AG04449 (cell line): Measurements from ENCODE around the gene KCNJ6.

Experiments
- CTCF ChIA-PET: fragments of 350-600 bp; formaldehyde crosslinking; extraction: SDS; loops from one replicate; lab custom pipeline; 2021; ENCODE audit warnings: antibody characterized with exemption; lab: Yijun Ruan, JAX
- POLR2A ChIA-PET: fragments of 400-600, 350-600 bp; formaldehyde crosslinking; extraction: SDS; loops from one replicate; lab custom pipeline; 2020; ENCODE audit warnings: antibody characterized with exemption, inconsistent platforms; lab: Yijun Ruan, JAX
- DNase-seq: peaks from one replicate; pipeline ENCODE4 v3.0.0-alpha.2; 2010; ENCODE audit warnings: low read depth, low spot score
- H3K4me3 ChIP-seq: 2 replicates; pipeline ENCODE4 v1.5.1; 2011; ENCODE audit warnings: low read depth, mild to moderate bottlenecking, control low read depth, low read length
- TF ChIP-seq, protein P1 (sequence below): IDR thresholded peaks from one replicate; pipeline ENCODE4 v1.5.1; 2011; ENCODE audit warnings: mild to moderate bottlenecking, moderate library complexity, low read length, control low read depth, inconsistent platforms; ENCODE audit not compliant: insufficient read depth; ENCODE audit errors: missing control alignments

KCNJ6 gene

GRCh38 chr21:37571442-37571841 is 344.8 kb downstream of the KCNJ6 start:
- DNase-seq, result no peak
- CTCF ChIA-PET, result interaction anchor here (0.6 to 2.6 kb wide), 2 partner anchors 12 to 266 kb away, joined by 3 to 10 read pairs; no protein-coding TSS in a partner anchor
- POLR2A ChIA-PET, result no interaction called here
- no peak overlapping the region for H3K4me3 ChIP-seq
- TF ChIP-seq, protein P1, sequence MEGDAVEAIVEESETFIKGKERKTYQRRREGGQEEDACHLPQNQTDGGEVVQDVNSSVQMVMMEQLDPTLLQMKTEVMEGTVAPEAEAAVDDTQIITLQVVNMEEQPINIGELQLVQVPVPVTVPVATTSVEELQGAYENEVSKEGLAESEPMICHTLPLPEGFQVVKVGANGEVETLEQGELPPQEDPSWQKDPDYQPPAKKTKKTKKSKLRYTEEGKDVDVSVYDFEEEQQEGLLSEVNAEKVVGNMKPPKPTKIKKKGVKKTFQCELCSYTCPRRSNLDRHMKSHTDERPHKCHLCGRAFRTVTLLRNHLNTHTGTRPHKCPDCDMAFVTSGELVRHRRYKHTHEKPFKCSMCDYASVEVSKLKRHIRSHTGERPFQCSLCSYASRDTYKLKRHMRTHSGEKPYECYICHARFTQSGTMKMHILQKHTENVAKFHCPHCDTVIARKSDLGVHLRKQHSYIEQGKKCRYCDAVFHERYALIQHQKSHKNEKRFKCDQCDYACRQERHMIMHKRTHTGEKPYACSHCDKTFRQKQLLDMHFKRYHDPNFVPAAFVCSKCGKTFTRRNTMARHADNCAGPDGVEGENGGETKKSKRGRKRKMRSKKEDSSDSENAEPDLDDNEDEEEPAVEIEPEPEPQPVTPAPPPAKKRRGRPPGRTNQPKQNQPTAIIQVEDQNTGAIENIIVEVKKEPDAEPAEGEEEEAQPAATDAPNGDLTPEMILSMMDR, result no peak

- DNase-seq, result no peak
- H3K4me3 ChIP-seq, result no peak overlapping the region
- CTCF ChIA-PET, result interaction anchor here (2.6 kb wide), 1 partner anchor 15 kb away, joined by 10 read pairs; no protein-coding TSS in a partner anchor
- POLR2A ChIA-PET, result no interaction called here
- TF ChIP-seq, protein P1, result no peak
These were observed 347.3 kb downstream of the KCNJ6 start for GRCh38 chr21:37568916-37569315.

DNA sequence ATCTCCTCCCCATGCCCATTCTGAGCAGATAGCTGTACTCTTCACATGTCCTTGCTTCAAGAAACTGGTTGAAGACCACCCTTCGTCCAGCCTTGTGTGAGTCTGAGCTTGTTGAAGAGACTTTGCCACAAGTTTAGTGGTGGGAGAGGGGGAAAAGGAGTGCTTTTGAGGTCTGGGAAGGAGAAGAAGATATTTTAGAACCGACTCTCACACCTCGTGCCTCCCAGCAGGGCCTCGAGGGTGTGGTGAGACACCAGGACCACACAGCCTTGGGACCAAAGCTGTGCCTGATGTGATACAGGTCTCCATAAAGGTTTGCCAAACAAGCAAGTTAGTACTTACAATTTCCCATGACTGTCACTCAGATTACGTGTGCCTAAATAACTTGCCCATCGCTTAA is 347.8 kb downstream of the KCNJ6 start:
- TF ChIP-seq, protein P1, result no peak
- POLR2A ChIA-PET, result no interaction called here
- no peak for DNase-seq
- H3K4me3 ChIP-seq, result no peak overlapping the region
- CTCF ChIA-PET, result interaction anchor here (1.2 kb wide), 1 partner anchor 14 kb away, joined by 4 read pairs; no protein-coding TSS in a partner anchor

GRCh38 chr21:37566790-37567615 is 349.3 kb downstream of the KCNJ6 start:
- H3K4me3 ChIP-seq, result no peak overlapping the region
- POLR2A ChIA-PET, result interaction anchor here (0.7 kb wide), 1 partner anchor 293 kb away, joined by 4 read pairs; no protein-coding TSS in a partner anchor
- TF ChIP-seq, protein P1, result no peak
- CTCF ChIA-PET, result interaction anchor here (0.6 to 1.2 kb wide), 4 partner anchors 9 to 21 kb away, joined by 3 to 4 read pairs (median 3); no protein-coding TSS in a partner anchor
- no peak for DNase-seq

DNA sequence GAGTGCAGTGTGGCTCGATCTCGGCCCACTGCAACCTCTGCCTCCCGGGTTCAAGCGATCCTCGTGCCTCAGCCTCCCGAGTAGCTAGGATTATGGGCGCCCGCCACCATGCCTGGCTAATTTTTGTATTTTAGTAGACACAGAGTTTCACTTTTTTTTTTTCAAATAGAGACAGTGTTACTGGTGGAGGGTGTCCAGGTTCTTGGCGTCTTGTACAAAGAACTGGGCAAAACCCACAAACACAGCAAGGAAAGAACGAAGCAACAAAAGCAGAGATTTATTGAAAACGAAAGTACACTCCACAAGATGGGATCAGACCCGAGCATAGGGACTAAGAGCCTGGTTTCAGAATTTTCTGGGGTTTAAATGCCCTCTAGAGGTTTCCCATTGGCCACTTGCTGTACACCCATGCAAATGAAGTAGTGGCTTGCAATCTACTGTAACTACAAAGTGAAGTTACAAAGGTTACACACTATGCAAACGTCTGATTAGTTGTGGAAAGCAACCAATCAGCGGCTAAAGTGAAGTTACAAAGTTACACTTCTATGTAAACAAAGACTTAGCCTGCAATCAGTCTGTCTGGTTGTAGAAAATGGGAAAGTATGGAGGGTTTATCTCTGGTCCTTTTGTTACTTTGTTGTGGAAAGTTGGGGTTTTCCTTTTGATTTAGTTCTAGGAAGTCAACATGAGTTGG is 350.6 kb downstream of the KCNJ6 start:
- ChIA-PET CTCF (interaction anchor here (1.2 to 1.5 kb wide), 2 partner anchors 14 to 17 kb away, joined by 4 to 5 read pairs; no protein-coding TSS in a partner anchor), POLR2A (no interaction called here)
- H3K4me3 ChIP-seq, result no peak overlapping the region
- no peak for DNase-seq
- TF ChIP-seq, protein P1, result no peak
